DND-41 (cell line): ENCODE results near the gene HMCN2.

Experiments
- ATAC-seq: fragments of 200-7000 bp; cut with Tn5 transposase; 3 replicates; pipeline ENCODE4 v1.9.1; 2021; ENCODE audit warnings: low read depth; ENCODE audit not compliant: insufficient read depth
- DNase-seq: peaks from one replicate; pipeline ENCODE4 v3.0.0-alpha.2; 2020
- H2AFZ ChIP-seq: 2 replicates; pipeline ENCODE4 v1.6.0; 2012; ENCODE audit warnings: low read depth, low read length
- H3K27ac ChIP-seq: 2 replicates; pipeline ENCODE4 v1.5.1; 2012; ENCODE audit warnings: low read length, inconsistent platforms
- H3K27me3 ChIP-seq: fragments of 200-600 bp; sonication (generic); 2 replicates; pipeline ENCODE4 v1.6.0; 2012; ENCODE audit warnings: low read length, mild to moderate bottlenecking, inconsistent platforms; ENCODE audit not compliant: insufficient read depth, poor library complexity
- H3K36me3 ChIP-seq: 2 replicates; pipeline ENCODE4 v1.5.1; 2012; ENCODE audit warnings: low read length, inconsistent platforms; ENCODE audit not compliant: insufficient read depth
- H3K4me1 ChIP-seq: 2 replicates; pipeline ENCODE4 v1.5.1; 2012; ENCODE audit warnings: mild to moderate bottlenecking, low read length; ENCODE audit not compliant: insufficient read depth
- H3K4me2 ChIP-seq: 2 replicates; pipeline ENCODE4 v1.6.0; 2012; ENCODE audit warnings: mild to moderate bottlenecking, moderate library complexity, low read length, inconsistent platforms; ENCODE audit not compliant: insufficient read depth
- H3K4me3 ChIP-seq, 2 experiments: fragments of 200-600 bp in 1 of 2; shearing (Covaris generic) in 1 of 2; 2 replicates each; pipeline ENCODE4 v1.5.1; 2012 to 2016; ENCODE audit warnings: inconsistent platforms in 2 of 2, low read length in 2 of 2, mild to moderate bottlenecking in 2 of 2, low read depth in 1 of 2, moderate library complexity in 1 of 2
- H3K79me2 ChIP-seq: 2 replicates; pipeline ENCODE4 v1.6.0; 2012; ENCODE audit warnings: low read length, inconsistent platforms; ENCODE audit not compliant: insufficient read depth
- H3K9ac ChIP-seq: 2 replicates; pipeline ENCODE4 v1.6.0; 2012; ENCODE audit warnings: low read depth, mild to moderate bottlenecking, inconsistent platforms, low read length, moderate library complexity
- H3K9me3 ChIP-seq: 2 replicates; pipeline ENCODE4 v1.5.1; 2012; ENCODE audit warnings: low read length, moderate library complexity, mild to moderate bottlenecking, inconsistent platforms; ENCODE audit not compliant: insufficient read depth, severe bottlenecking
- H4K20me1 ChIP-seq: 2 replicates; pipeline ENCODE4 v1.6.0; 2012; ENCODE audit warnings: low read length; ENCODE audit not compliant: insufficient read depth
- EZH2 ChIP-seq: IDR thresholded peaks from 3 replicates; pipeline ENCODE4 v1.6.1; 2012; ENCODE audit warnings: borderline replicate concordance, low read depth, mild to moderate bottlenecking, moderate library complexity, low read length, inconsistent platforms; ENCODE audit not compliant: severe bottlenecking
- TF ChIP-seq, protein P1 (sequence below): IDR thresholded peaks from 2 replicates; pipeline ENCODE4 v1.5.1; 2012; ENCODE audit warnings: borderline replicate concordance, low read length, moderate library complexity, mild to moderate bottlenecking; ENCODE audit not compliant: poor library complexity, severe bottlenecking; ENCODE audit errors: extremely low read depth

Gene HMCN2

DNA sequence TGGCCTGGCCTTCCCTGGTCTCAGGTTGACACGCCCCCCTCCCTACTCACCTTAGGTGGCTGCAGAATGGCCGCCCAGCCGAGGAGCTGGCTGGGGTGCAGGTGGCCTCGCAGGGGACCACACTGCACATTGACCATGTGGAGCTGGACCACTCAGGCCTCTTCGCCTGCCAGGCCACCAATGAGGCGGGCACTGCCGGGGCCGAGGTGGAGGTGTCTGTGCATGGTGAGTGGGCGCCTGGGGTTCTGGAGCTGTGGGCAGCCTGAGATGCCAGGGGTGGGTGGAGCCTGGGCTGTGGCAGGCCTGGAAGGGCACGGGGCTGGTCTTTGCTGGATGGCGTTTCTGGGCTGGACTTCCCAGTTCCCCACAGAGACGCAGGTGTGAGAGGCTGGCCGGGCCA lies 90.5 kb downstream of the HMCN2 start:
- H3K36me3 ChIP-seq = no peaks in the 10 kb centered on the region
- ATAC-seq (no peak), DNase-seq (no peak)
- H3K9ac ChIP-seq = no peak overlapping the region
- no peaks in the 10 kb centered on the region for H3K27me3 ChIP-seq
- no peak overlapping the region for H3K27ac ChIP-seq
- no peaks in the 10 kb centered on the region for H3K9me3 ChIP-seq
- no peaks in the 10 kb centered on the region; the same call in 1 of the 2 replicates for H4K20me1 ChIP-seq
- no peak overlapping the region for H3K4me2 ChIP-seq
- H3K4me1 ChIP-seq = no peaks in the 10 kb centered on the region
- TF ChIP-seq EZH2 = no peak
- no peaks in the 10 kb centered on the region for H3K79me2 ChIP-seq
- no peak overlapping the region for H3K4me3 ChIP-seq
- H2AFZ ChIP-seq = no peak overlapping the region

DNA sequence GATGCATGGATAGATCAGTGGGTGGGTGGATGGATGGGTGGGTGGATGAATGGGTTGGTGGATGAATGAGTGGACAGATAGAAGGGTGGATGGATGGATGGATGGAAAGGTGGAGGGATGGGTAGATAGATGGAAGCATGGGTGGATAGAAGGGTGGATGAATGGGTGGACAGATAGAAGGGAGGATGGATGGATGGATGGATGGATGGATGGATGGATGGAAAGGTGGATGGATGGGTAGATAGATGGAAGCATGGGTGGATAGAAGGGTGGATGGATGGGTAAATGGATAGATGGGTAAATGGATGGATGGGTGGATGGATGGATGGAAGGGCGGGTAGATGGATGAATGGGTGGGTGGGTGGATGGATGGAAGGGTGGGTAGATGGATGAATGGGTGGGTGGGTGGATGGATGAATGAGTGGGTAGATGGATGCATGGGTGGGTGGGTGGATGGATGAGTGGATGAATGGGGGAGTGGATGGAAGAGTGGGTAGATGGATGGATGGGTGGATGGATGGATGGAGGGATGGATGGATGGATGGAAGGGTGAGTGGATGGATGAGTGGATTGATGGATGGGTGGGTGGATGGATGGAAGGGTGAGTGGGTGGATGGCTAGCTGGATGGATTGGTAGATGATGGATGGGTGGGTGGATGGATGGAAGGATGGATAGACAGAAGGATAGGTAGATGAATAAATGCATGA lies 91.5 kb downstream of the HMCN2 start:
- H3K36me3 ChIP-seq = no peaks in the 10 kb centered on the region
- H3K4me3 ChIP-seq = no peak overlapping the region
- no peaks in the 10 kb centered on the region for H3K9me3 ChIP-seq
- H3K4me1 ChIP-seq = no peaks in the 10 kb centered on the region
- no peak overlapping the region for H3K4me2 ChIP-seq
- DNase-seq (no peak), ATAC-seq (no peak)
- H4K20me1 ChIP-seq = no peaks in the 10 kb centered on the region; the same call in 1 of the 2 replicates
- no peak overlapping the region for H2AFZ ChIP-seq
- H3K79me2 ChIP-seq = no peaks in the 10 kb centered on the region
- no peak for TF ChIP-seq EZH2
- TF ChIP-seq, protein P1, sequence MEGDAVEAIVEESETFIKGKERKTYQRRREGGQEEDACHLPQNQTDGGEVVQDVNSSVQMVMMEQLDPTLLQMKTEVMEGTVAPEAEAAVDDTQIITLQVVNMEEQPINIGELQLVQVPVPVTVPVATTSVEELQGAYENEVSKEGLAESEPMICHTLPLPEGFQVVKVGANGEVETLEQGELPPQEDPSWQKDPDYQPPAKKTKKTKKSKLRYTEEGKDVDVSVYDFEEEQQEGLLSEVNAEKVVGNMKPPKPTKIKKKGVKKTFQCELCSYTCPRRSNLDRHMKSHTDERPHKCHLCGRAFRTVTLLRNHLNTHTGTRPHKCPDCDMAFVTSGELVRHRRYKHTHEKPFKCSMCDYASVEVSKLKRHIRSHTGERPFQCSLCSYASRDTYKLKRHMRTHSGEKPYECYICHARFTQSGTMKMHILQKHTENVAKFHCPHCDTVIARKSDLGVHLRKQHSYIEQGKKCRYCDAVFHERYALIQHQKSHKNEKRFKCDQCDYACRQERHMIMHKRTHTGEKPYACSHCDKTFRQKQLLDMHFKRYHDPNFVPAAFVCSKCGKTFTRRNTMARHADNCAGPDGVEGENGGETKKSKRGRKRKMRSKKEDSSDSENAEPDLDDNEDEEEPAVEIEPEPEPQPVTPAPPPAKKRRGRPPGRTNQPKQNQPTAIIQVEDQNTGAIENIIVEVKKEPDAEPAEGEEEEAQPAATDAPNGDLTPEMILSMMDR = no peak
- H3K27ac ChIP-seq = no peak overlapping the region
- H3K27me3 ChIP-seq = no peaks in the 10 kb centered on the region
- H3K9ac ChIP-seq = no peak overlapping the region

DNA sequence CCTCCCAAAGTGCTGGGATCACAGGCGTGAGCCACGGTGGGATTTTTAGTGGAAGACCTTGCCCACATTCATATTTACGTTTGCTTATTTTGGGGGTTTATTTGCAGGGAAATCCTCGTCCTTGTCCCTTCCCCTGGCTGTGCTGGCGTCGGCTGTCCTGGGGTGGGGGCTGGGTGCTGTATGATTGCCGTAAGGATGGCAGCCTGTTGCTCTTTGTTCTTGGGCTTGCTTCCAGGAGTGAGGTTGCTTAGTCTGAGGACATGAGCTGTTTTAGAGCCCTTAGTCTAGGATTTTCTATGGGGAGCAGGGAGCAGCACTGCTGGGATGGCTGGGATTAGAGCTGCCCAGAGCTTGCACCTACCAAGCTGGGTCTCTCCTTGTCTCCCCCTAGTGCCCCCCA lies 93.4 kb downstream of the HMCN2 start:
- no peak overlapping the region for H3K27ac ChIP-seq
- H3K9ac ChIP-seq = no peak overlapping the region
- no peak for ATAC-seq
- no peaks in the 10 kb centered on the region for H3K36me3 ChIP-seq
- H3K79me2 ChIP-seq = no peaks in the 10 kb centered on the region
- H3K4me2 ChIP-seq = no peak overlapping the region
- H4K20me1 ChIP-seq = no peaks in the 10 kb centered on the region; the same call in 1 of the 2 replicates
- H2AFZ ChIP-seq = no peak overlapping the region
- H3K4me3 ChIP-seq = no peak overlapping the region
- DNase-seq = no peak
- H3K27me3 ChIP-seq = no peaks in the 10 kb centered on the region
- no peaks in the 10 kb centered on the region for H3K4me1 ChIP-seq
- TF ChIP-seq, protein P1 = no peak
- TF ChIP-seq EZH2 = no peak
- H3K9me3 ChIP-seq = no peaks in the 10 kb centered on the region

DNA sequence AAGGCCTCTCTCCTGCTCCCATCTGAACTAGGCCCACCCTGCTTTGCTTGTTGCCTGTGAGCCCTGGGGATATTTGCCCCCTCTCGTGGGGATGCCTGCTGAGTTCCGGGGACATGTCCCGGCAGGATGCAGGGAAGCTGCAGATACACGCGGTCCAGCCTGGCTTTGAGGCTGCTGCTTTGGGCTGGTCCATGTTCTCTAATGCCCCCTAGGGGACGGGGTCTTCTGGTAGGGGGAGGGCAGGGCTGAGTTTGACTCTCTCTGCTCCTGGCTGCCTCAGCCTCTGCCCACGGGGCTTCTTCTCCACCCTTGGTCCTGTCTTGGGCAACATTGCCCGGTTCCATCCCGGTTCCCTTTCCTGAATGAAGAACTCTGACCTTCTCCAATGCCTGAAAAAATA lies 94.3 kb downstream of the HMCN2 start:
- H3K36me3 ChIP-seq = no peaks in the 10 kb centered on the region

More for the DNA sequence above, 94.3 kb downstream of the HMCN2 start:
- Histone ChIP-seq H3K27me3 (no peaks in the 10 kb centered on the region), H3K27ac (no peak overlapping the region), H2AFZ (no peak overlapping the region), H4K20me1 (no peaks in the 10 kb centered on the region; the same call in 1 of the 2 replicates), H3K4me1 (no peaks in the 10 kb centered on the region), H3K79me2 (no peaks in the 10 kb centered on the region), H3K4me3 (no peak overlapping the region), H3K9me3 (no peaks in the 10 kb centered on the region), H3K4me2 (no peak overlapping the region), H3K9ac (no peak overlapping the region)
- no peak for ATAC-seq
- DNase-seq = no peak
- TF ChIP-seq, protein P1 = no peak
- TF ChIP-seq EZH2 = no peak
